ENCODE results near the gene EI24.

The EI24 gene

GRCh38 chr11:125609545-125609944, 40.3 kb downstream of the EI24 start:
- Histone ChIP-seq H3K27me3 (ENCODE audit: insufficient read depth, low read depth) (no peaks in the 10 kb centered on the region), H4K20me1 (ENCODE audit: insufficient read depth) (no peaks in the 10 kb centered on the region), H3K79me2 (ENCODE audit: insufficient read depth, low read depth) (no peaks in the 10 kb centered on the region), H3K27ac (no peak overlapping the region), H3K36me3 (ENCODE audit: insufficient read depth) (no peaks in the 10 kb centered on the region; the same call in 1 of the 2 replicates), H3K4me2 (no peak overlapping the region), H2AFZ (ENCODE audit: low read depth) (no peak overlapping the region), H3K4me3 (IDR thresholded peaks at IDR 0.05; ENCODE audit: insufficient read depth, low read depth, low read length) (no peak overlapping the region), H3K4me1 (ENCODE audit: low read depth, poor library complexity, severe bottlenecking) (no peaks in the 10 kb centered on the region), H3K9ac (no peak overlapping the region)
- TF ChIP-seq CTCF (conservative IDR thresholded peaks at IDR 0.05; ENCODE audit: low read depth, low read length) = no peak

- Histone ChIP-seq H2AFZ (ENCODE audit: low read depth) (no peak overlapping the region), H3K4me2 (no peak overlapping the region), H3K27me3 (ENCODE audit: insufficient read depth, low read depth) (no peaks in the 10 kb centered on the region), H3K4me1 (ENCODE audit: low read depth, poor library complexity, severe bottlenecking) (no peaks in the 10 kb centered on the region), H4K20me1 (ENCODE audit: insufficient read depth) (no peaks in the 10 kb centered on the region), H3K36me3 (ENCODE audit: insufficient read depth) (no peaks in the 10 kb centered on the region), H3K9ac (no peak overlapping the region), H3K4me3 (IDR thresholded peaks at IDR 0.05; ENCODE audit: insufficient read depth, low read depth, low read length) (no peak overlapping the region), H3K79me2 (ENCODE audit: insufficient read depth, low read depth) (no peaks in the 10 kb centered on the region), H3K27ac (no peak overlapping the region)
- no peak for TF ChIP-seq CTCF (conservative IDR thresholded peaks at IDR 0.05; ENCODE audit: low read depth, low read length)
Observed at GRCh38 chr11:125618383-125618782, 49.1 kb downstream of the EI24 start.

- no peak for TF ChIP-seq CTCF (conservative IDR thresholded peaks at IDR 0.05; ENCODE audit: low read depth, low read length)
- no peaks in the 10 kb centered on the region for H3K36me3 ChIP-seq (ENCODE audit: insufficient read depth)
- no peak overlapping the region for H3K4me2 ChIP-seq
Observed at GRCh38 chr11:125621995-125622394, 52.7 kb downstream of the EI24 start.

GRCh38 chr11:125623064-125623463, 53.8 kb downstream of the EI24 start:
- Histone ChIP-seq H3K4me1 (ENCODE audit: low read depth, poor library complexity, severe bottlenecking) (peaks cover 17% of the 10 kb centered on the region), H4K20me1 (ENCODE audit: insufficient read depth) (no peaks in the 10 kb centered on the region), H3K27me3 (ENCODE audit: insufficient read depth, low read depth) (no peaks in the 10 kb centered on the region), H3K4me3 (IDR thresholded peaks at IDR 0.05; ENCODE audit: insufficient read depth, low read depth, low read length) (no peak overlapping the region), H3K79me2 (ENCODE audit: insufficient read depth, low read depth) (peaks cover 22% of the 10 kb centered on the region), H2AFZ (ENCODE audit: low read depth) (no peak overlapping the region), H3K4me2 (no peak overlapping the region), H3K9ac (no peak overlapping the region), H3K27ac (no peak overlapping the region), H3K36me3 (ENCODE audit: insufficient read depth) (no peaks in the 10 kb centered on the region)
- no peak for TF ChIP-seq CTCF (conservative IDR thresholded peaks at IDR 0.05; ENCODE audit: low read depth, low read length)

More at GRCh38 chr11:125621995-125622394, 52.7 kb downstream of the EI24 start:
- H4K20me1 ChIP-seq (ENCODE audit: insufficient read depth) = no peaks in the 10 kb centered on the region
- H3K4me3 ChIP-seq (IDR thresholded peaks at IDR 0.05; ENCODE audit: insufficient read depth, low read depth, low read length) = no peak overlapping the region
- peaks cover 11% of the 10 kb centered on the region for H3K79me2 ChIP-seq (ENCODE audit: insufficient read depth, low read depth)
- no peak overlapping the region for H3K9ac ChIP-seq
- H3K27me3 ChIP-seq (ENCODE audit: insufficient read depth, low read depth) = no peaks in the 10 kb centered on the region
- no peak overlapping the region for H2AFZ ChIP-seq (ENCODE audit: low read depth)
- no peak overlapping the region for H3K27ac ChIP-seq
- peaks cover 6% of the 10 kb centered on the region for H3K4me1 ChIP-seq (ENCODE audit: low read depth, poor library complexity, severe bottlenecking)
